Activated CD4-positive, alpha-beta T cell treated with anti-CD3 and anti-CD28 coated beads, Interleukin-2, amount 50 U/mL, for 4 hours (primary cell): ENCODE data around the gene ADAM11.
"Not testable (repeated sequence)": the region's sequence is repeated elsewhere in the genome, so short reads cannot be mapped to it uniquely, and the experiment has no call there.

Experiments used
- DNase-seq, 2 experiments: peaks; one replicate each; pipeline ENCODE4 v3.0.0-alpha.2; 2020

ADAM11 gene, protein sequence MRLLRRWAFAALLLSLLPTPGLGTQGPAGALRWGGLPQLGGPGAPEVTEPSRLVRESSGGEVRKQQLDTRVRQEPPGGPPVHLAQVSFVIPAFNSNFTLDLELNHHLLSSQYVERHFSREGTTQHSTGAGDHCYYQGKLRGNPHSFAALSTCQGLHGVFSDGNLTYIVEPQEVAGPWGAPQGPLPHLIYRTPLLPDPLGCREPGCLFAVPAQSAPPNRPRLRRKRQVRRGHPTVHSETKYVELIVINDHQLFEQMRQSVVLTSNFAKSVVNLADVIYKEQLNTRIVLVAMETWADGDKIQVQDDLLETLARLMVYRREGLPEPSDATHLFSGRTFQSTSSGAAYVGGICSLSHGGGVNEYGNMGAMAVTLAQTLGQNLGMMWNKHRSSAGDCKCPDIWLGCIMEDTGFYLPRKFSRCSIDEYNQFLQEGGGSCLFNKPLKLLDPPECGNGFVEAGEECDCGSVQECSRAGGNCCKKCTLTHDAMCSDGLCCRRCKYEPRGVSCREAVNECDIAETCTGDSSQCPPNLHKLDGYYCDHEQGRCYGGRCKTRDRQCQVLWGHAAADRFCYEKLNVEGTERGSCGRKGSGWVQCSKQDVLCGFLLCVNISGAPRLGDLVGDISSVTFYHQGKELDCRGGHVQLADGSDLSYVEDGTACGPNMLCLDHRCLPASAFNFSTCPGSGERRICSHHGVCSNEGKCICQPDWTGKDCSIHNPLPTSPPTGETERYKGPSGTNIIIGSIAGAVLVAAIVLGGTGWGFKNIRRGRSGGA

GRCh38 chr17:44758414-44759085, at the start of gene ADAM11:
Gene ADAM11, plus strand, starts transcription at chr17:44758988. Its CDS starts 212 bp downstream, at chr17:44759200.
- DNase-seq = no peak

- DNase-seq = no peak
These were observed 39.3 kb upstream of the ADAM11 start for GRCh38 chr17:44719444-44719843.

DNA sequence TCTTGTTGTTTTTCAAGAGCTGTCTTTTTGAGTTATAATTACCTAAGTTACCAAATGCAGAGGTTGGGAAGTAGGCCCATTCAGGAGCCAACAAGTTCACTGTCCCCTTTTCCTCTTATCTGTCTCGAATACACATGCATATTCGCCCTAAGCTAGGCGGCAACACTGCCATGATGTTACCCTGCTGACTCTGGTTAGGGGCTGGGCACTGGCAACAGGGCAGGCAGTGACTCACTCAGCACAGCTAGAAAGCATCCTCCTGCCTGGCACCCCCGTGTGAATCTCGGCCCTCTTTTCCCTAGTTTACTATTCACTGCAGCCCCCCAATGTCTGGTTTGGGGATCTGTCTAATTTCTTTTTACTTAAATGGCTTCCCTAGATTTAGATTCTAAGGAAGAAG, 36.5 kb upstream of the ADAM11 start:
- DNase-seq = no peak

GRCh38 chr17:44726121-44726520, 32.7 kb upstream of the ADAM11 start:
- DNase-seq = not testable (repeated sequence)

DNA sequence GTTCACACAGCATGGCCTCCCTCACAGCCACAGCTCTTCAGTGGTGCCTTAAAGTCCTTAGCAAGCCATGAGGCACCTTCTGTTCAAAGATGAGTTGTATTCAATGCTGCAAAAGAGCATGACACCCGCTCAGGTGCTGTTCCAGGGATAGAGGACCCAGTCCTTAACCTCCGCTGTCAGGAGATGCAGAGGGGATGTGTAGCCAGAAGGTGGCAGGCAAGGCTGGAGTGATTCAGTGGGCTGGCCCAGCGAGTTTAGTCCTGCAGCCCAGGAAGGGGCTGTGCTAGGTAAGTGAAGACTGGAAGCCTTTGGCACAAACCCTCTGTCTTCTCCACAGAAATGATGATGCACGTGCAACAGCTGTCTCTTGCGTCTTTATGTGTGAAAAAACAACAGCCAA, 25.0 kb upstream of the ADAM11 start:
- DNase-seq = no peak

DNA sequence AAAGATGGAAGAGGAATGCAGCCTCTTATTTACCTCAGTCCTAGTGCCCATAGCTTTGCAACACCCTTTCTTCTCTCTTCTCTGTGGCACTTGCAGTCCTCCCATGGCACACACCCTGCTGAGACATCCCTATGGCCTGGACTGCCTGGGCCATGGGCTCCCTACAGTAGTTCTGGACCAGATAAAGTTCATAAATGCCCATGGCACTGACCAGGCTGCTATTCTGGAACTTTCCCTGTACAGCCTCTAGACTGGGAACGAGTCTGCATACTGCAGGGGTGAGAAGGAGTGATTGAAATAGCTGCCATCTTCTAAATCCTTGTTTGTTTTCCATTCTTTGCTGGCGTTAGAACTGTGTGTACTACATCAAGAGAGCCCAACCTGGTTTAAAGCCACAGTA, 24.5 kb upstream of the ADAM11 start:
- no peak for DNase-seq

DNA sequence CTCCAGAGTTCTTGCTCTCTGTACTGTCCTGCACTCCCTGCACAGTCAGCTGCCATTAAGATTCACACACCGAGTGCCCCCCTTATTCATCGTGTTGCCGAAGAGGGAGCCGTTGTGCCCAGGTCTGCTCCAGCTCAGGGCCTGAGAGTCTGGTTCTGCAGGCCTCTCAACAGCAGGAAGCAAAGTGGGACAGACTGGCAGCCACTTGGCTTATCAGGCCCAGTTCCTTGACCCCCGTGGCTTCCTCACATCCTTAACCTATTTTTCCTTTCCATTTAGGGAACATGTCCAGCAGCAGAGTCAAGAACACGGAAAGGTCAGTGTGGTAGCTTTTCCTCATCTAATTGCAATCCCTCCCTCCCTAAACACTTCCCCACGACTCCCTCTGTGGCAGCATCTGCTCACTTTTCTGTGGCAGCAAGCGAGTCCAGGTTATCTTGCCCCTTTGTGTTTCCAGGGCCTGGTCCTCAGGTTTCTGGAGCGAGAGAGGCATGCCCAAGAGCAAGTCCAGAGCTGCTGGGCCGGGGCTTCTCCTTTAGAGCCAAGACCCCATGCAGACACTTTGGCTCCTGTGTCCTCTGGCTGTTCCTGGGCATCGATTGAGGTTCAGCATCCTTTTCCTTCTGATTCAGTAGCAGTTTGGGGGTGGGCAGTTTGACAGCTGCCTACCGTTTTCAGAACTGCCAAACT, 22.1 kb upstream of the ADAM11 start:
- no peak for DNase-seq

GRCh38 chr17:44738214-44738906, 20.4 kb upstream of the ADAM11 start:
- DNase-seq = no peak

GRCh38 chr17:44741316-44741715, 17.5 kb upstream of the ADAM11 start:
- no peak for DNase-seq

GRCh38 chr17:44745301-44745700, 13.5 kb upstream of the ADAM11 start:
- no peak for DNase-seq

DNA sequence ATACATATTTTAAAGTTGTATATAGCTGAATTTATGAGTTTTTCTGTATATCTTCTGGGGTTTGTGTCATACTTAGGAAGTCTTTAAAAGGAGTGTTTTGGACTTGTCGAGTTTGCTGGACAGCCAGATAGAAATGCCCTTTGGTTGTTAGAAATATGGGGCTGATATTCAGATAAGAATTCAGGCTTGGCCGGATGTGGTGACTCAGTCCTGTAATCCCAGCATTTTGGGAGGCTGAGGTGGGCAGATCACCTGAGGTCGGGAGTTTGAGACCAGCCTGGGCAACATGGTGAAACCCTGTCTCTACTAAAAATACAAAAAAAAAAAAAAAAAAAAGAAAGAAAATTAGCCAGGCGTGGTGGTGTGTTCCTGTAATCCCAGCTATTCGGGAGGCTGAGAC, 13.1 kb upstream of the ADAM11 start:
- not testable (repeated sequence) for DNase-seq

- no peak for DNase-seq
These were observed 11.2 kb upstream of the ADAM11 start for GRCh38 chr17:44747566-44747965.

DNA sequence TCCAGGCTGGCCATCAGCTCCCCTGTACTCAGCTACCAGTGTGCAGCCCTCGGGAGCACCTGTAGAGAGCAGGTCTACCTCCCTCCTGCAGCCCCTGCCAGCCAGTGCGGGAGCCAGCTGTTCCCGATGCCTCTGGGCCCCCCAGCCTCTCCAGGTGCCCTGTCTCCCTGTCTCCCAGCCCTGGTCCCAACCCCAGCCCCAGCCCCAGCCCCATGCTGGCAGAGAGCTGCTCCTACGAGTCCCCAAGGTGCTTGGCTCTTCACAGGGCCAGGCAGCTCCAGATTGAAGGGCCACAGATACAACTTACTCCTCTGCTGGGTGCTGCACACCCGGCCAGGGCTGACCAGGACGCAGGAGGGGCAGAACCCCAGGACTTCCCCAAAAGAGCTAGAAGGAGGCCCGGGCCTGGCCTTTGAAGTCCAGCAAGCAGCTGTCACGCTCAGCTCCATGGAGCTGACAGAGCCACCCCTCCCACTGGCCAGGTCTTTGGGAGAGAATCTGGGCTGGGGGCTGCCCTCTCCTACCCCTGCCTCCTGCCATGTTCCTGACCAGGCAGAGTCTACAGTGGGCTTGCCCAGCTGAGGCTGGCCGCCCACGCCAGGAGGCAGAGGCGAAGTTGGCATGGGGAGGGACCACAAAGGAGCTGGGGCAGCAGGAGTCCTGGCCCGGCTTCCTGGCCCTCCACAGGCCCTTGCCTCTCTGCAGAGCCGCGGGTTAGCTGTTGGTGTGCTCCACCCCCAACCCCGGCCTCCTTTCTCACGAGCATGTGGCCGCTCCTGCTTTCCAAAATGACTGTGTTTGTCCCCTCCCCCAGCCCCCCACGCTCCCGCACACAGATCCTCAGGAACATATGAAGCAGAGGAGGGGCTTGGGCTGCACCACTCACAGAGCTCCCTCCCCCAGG, 9.5 kb upstream of the ADAM11 start:
- no peak for DNase-seq

DNA sequence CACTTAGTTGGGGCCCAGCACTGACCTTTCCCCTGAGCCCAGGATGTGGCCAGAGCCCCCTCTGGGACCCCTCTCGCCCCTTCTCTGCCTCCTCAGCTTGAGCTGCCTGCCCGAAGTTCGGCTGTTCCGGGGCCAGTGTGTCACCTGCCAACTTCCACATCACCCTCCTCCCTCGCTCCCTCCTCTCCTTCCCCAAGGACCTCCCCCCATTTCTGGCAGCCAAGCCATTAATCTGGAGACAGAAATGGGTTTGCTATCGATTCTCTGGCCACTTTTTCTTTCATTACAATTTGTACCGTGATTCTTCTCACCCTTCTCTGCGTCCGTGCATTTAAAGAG, 8.8 kb upstream of the ADAM11 start:
- no peak for DNase-seq

DNA sequence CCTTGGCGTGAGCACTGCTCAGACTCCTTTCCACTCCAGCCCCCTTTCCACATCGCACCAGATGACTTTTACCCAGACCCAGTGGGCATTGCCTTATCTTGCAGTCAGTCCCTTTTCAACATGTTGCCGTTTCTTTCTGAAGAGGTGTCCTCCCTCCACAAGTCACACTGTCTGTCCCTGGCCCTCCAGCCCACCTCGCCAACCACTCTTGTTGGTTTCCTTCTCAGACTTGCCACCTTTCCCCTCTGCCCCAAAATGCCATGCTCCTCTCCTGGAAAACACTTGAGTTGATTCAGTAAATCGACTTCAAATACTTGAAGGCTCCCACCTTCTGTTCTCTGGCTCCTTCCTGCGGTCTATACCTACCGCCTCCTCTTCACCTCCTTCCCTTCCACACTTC, 7.5 kb upstream of the ADAM11 start:
- no peak for DNase-seq

GRCh38 chr17:44751806-44752205, 7.0 kb upstream of the ADAM11 start:
- no peak for DNase-seq

DNA sequence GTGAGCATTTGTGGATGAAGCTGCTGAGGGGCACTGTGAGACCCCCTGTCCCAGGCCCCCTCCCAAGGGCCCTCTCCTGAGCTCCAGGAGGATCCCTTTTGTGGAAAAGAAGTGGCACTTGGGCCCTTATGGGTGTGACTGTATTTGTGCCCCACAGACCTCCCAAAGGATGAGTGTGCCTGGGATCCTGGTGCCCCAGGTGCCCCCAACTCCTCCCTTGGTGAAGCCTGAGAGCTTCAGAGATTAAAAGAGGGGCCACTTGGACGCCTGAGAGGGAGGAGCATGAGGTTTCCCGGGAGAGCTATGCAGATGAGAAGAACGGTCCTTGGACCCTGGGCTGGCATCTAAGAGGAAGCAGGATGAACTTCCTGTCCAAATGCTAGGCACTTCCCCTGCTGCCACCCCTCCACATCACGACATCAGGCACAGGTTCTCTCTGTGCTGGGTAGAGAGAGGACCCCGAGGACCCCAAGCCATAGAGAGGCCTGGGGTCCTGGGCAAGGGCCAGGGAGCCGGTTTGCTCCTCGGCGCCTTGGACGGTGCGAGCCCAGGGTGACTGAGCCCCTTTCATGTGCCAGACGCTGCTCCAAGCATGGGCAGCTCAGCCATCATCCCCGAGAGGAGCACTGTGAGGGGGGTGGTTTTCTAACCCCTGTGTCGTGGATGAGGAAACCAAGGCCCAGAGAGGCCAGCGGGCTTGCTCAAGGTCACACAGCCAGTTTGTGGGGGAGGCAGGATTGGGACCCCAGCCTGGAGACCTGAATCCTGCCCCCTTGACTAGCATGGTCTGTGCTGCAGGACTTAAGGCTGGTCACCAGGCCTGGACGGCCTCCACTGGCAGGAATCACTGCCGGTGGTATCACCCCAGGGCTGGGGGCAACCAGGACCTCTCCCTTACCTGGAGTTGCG, 5.6 kb upstream of the ADAM11 start:
- DNase-seq = no peak

DNA sequence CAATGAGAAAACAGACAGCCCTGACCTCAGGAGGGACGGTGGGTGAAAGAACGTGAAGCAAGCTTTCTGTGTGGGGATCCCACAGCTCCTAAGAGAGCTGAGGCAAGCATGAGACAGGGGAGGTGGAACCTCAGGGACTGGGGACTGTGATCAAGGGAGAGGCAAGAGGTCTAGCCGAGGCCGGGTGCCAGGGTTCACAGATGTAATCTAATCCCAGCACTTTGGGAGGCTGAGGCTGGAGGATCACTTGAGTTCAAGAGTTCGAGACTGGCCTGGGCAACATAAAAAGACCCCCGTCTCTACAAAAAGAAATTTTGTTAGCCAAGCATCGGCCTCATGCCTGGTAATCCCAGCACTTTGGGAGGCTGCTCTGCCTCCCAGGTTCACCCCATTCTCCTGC, 4.5 kb upstream of the ADAM11 start:
- DNase-seq = no peak

DNA sequence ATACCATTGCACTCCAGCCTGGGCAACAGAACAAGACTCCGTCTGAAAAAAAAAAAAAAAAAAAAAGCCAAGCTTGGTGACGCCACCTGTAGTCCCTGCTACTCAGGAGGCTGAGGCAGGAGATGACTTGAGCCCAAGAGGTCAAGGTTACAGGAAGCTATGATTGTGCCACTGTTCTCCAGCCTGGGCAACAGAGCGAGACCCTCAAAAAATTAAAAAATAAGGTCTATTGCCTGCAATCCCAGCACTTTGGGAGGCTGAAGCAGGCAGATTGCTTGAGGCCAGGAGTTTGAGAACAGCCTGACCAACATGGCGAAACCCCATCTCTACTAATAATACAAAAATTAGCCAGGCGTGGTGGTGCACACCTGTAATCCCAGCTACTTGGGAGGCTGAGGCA, 3.6 kb upstream of the ADAM11 start:
- not testable (repeated sequence) for DNase-seq
